ENCODE measurements around the gene OR10A2.
"Not testable (repeated sequence)": the region's sequence is repeated elsewhere in the genome, so short reads cannot be mapped to it uniquely, and the experiment has no call there.

Gene OR10A2

DNA sequence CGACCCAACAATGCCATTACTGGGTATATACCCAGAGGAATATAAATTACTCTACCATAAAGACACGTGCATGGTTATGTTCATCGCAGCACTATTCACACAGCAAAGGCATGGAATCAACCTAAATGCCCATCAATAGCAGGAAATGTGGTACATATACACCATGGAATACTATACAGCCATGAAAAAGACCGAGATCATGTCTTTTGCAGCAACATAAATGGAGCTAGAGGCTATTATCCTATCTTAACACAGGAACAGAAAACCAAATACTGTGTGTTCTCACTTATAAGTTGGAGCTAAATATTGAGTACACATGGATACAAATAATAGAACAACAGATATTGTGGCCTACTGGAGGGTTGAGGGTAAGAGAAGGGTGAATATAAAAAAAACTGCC, 26.0 kb downstream of the OR10A2 start:
- DNase-seq, result no peak

DNA sequence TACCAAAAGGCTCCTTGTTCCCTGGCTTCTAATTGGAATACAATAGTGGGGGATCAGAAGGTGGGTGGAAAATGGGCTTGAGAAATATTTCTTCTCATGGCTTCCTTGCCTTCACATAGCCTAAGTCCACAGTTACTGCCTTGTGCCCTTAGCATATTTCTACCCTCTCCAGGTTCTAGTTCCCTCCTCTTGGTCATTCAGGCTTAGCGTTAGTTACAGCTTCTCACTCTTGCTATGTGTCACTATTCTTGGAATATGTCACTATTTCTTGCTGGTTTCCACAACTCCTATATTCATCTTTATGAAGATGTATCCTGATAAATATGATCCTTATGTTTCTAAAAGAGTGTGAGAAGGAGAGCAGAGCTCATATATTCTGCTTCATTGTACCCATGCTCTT, 27.0 kb downstream of the OR10A2 start:
- no peak for DNase-seq

- no peak for DNase-seq
These were observed 29.5 kb downstream of the OR10A2 start, which contains the start of gene OR2D2 for GRCh38 chr11:6892400-6892799. OR2D2 (minus strand) TSS chr11:6892500; CDS start chr11:6892500, 0 bp downstream.

GRCh38 chr11:6894097-6894496, 31.2 kb downstream of the OR10A2 start:
- no peak for DNase-seq

- DNase-seq, result no peak
These were observed 32.2 kb downstream of the OR10A2 start for GRCh38 chr11:6895010-6895409.

DNA sequence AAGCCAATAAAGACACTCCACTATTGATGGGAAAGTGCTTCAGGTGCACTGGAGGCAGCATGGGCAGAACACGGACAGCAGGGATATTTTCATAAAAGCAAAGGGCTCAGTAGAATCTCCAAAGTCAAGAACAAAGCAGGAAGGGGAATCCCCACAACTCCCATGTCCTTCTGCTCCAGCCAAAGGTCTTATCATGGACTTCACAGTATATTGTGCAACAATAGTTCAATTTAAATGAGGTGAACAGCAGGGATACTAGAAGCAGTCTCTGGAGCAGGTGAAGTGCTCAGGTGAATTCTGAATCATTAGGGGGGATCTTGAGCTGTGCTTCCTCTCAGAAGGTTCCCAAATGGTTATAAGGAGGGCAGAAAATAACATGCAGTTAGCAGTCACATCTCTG, 36.1 kb downstream of the OR10A2 start:
- no peak for DNase-seq

DNA sequence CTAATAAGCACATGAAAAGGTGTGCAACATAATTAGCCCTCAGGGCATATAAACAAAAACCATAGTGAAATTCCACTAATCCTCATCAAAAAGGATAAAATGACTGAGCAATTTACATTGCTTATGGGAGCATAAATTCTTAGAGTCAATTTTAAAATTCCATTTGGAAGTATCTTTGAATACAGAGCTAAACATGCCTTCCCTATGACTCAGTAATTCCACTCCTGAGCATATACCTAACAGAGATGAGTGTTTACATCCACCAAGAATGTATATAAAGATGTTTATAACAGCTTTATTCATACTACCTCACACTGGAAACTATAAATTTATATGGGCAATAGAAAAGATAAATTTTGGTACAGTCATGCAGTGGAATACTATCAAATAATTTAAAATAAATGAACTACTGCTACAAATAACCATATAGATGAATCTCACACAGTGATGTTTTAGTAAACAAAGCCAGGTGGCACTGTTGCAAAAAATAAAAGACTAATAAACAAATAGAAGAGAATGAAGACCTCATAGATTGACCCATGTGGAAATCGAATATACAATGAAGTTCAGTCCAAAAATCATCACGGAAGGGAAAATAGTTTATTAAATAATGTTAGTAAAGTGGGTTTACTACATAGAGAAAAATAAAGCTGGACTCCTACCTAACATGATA, 37.6 kb downstream of the OR10A2 start:
- no peak for DNase-seq

- DNase-seq, result not testable (repeated sequence)
These were observed 41.9 kb downstream of the OR10A2 start for GRCh38 chr11:6904804-6905203.

DNA sequence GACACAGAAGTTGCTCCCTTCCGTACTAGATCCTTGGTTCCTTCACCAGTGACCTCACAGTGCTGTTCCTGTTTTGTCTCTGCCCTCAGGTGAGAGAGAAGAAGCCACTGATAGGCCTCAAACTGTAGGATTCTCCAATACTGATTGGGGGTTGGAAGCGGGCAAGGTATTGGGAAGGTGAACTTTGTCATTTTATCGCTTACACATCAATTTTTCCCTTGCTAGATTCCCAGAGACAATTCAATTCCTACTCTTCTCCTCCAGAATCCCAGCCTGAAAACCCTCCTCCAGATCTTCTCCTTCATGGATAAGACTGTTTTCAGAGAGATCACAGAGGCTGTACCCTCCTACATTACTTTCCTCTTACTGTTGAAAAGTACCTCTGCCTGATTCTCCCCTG, 48.5 kb downstream of the OR10A2 start:
- no peak for DNase-seq

GRCh38 chr11:6911948-6912347, 49.1 kb downstream of the OR10A2 start:
- no peak for DNase-seq

DNA sequence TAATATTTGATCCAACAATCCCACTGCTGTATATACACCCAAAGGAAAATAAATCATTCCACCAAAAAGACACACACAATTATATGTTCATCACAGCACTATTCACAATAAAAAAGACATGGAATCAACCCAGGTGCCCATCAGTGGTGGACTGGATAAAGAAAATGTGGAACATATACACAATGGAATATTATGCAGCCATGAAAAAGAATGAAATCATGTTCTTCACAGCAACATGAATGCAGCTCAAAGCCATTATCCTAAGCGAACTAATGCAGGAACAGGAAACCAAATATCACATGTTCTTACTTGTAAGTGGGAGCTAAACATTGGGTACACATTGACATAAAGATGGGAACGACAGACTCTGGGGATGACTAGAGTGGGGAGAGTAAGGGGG, 56.8 kb downstream of the OR10A2 start:
- DNase-seq, result no peak

- DNase-seq, result no peak
These were observed 57.8 kb downstream of the OR10A2 start, which contains the start of gene OR2D3 for GRCh38 chr11:6920702-6921101. OR2D3 (plus strand) TSS chr11:6921002; CDS start chr11:6921002, 0 bp downstream.

All from right hindlimb (tissue), 1 donor.